ENCODE results near the gene ALKBH1.

GRCh38 chr14:77708749-77709148 is 926 bp upstream of the ALKBH1 start:
- no peak for TF ChIP-seq CTCF (IDR thresholded peaks at IDR 0.05)
- TF ChIP-seq POLR2A (IDR thresholded peaks at IDR 0.05) = no peak
